ENCODE measurements around the gene IPO13. TPM values are rescaled to one million over a fixed set of nuclear protein-coding genes. Genes with fewer than 3 reads are reported as not detected.

Gene IPO13
- total and polyA plus RNA-seq, 12 donors: 25.2 to 74.5 (median 56.8) TPM

GRCh38 chr1:43993206-43993914 lies 46.6 kb downstream of the IPO13 start:
- H3K4me3 ChIP-seq: no peak overlapping the region
- no peaks in the 10 kb centered on the region for H3K9me3 ChIP-seq
- TF ChIP-seq CTCF (IDR thresholded peaks at IDR 0.05): no peak
- no peaks in the 10 kb centered on the region for H3K36me3 ChIP-seq
- no peak for DNase-seq
- WGBS, 2 donors: 93 to 94% methylated on average over 9 of the region's 9 CpGs
- no peaks in the 10 kb centered on the region for H3K27me3 ChIP-seq
- H3K4me1 ChIP-seq: peaks cover 5 to 27% (median 13%) of the 10 kb centered on the region in 9 donors
- intact Hi-C loops (cut with DNase I): loop anchor here in 1 of 10 donors (10.0 kb wide), 1 partner anchor 221 kb away; the partner anchor contains the start of gene DMAP1
- no peak overlapping the region for H3K27ac ChIP-seq
- ATAC-seq: no peak

- no peak for DNase-seq
- H3K36me3 ChIP-seq: no peaks in the 10 kb centered on the region
- no peaks in the 10 kb centered on the region for H3K27me3 ChIP-seq
- ATAC-seq: no peak
- no peaks in the 10 kb centered on the region for H3K9me3 ChIP-seq
- no peak overlapping the region for H3K4me3 ChIP-seq
- intact Hi-C loops (cut with DNase I): loop anchor here in 1 of 10 donors (10.0 kb wide), 1 partner anchor 221 kb away; the partner anchor contains the start of gene DMAP1
- H3K27ac ChIP-seq: no peak overlapping the region
- H3K4me1 ChIP-seq: peaks cover 5 to 27% (median 13%) of the 10 kb centered on the region in 9 donors
- TF ChIP-seq CTCF (IDR thresholded peaks at IDR 0.05): no peak
- 94 to 96% methylated on average over 7 of the region's 7 CpGs for WGBS, 2 donors
These were observed 47.3 kb downstream of the IPO13 start for GRCh38 chr1:43994071-43994470.

GRCh38 chr1:43994794-43995790 lies 48.3 kb downstream of the IPO13 start:
- peak in 2 of 9 donors; percentile 6 to 28 for TF ChIP-seq CTCF (IDR thresholded peaks at IDR 0.05)
- no peak for DNase-seq

More at GRCh38 chr1:43994794-43995790, 48.3 kb downstream of the IPO13 start:
- Histone ChIP-seq H3K9me3 (no peaks in the 10 kb centered on the region), H3K4me1 (peaks cover 5 to 27% (median 13%) of the 10 kb centered on the region in 9 donors), H3K27me3 (no peaks in the 10 kb centered on the region), H3K36me3 (no peaks in the 10 kb centered on the region), H3K4me3 (no peak overlapping the region), H3K27ac (no peak overlapping the region)
- no peak for ATAC-seq
- 78 to 80% methylated on average over 15 of the region's 15 CpGs for WGBS, 2 donors
- intact Hi-C loops (cut with DNase I): loop anchor here in 1 of 10 donors (10.0 kb wide), 1 partner anchor 220 kb away; the partner anchor contains the start of gene DMAP1
